Measurements from ENCODE around the gene HSDL1. TPM values are rescaled to one million over a fixed set of nuclear protein-coding genes. Genes with fewer than 3 reads are reported as not detected.

HSDL1 gene
- total RNA-seq, 4 donors from 2014 or later, result 20.2 to 26.8 (median 22.6) TPM

DNA sequence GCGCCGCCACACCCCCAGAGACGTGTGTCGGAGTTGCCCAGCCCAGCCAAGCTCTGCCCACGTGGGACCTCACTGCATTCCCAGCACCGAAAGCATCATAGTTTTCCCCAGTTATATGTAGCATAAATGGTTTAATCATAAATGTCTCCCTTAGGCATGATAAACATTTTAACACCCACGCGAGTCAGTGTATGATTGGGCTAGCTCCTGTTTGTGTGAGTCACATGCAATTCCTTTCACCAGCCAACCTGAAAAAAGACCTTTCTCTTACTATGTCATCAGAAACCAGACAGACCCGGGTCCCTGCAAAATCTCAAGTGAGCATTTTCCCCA, 32.7 kb upstream of the HSDL1 start:
- H3K4me1 ChIP-seq, result peaks cover 0 to 5% of the 10 kb centered on the region in 2 donors
- DNase-seq, result no peak
- ATAC-seq, result no peak
- TF ChIP-seq, protein P1, sequence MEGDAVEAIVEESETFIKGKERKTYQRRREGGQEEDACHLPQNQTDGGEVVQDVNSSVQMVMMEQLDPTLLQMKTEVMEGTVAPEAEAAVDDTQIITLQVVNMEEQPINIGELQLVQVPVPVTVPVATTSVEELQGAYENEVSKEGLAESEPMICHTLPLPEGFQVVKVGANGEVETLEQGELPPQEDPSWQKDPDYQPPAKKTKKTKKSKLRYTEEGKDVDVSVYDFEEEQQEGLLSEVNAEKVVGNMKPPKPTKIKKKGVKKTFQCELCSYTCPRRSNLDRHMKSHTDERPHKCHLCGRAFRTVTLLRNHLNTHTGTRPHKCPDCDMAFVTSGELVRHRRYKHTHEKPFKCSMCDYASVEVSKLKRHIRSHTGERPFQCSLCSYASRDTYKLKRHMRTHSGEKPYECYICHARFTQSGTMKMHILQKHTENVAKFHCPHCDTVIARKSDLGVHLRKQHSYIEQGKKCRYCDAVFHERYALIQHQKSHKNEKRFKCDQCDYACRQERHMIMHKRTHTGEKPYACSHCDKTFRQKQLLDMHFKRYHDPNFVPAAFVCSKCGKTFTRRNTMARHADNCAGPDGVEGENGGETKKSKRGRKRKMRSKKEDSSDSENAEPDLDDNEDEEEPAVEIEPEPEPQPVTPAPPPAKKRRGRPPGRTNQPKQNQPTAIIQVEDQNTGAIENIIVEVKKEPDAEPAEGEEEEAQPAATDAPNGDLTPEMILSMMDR (IDR thresholded peaks at IDR 0.05 in 4 of 5, conservative IDR thresholded peaks at IDR 0.05 in 1 of 5), result no peak
- TF ChIP-seq POLR2A (IDR thresholded peaks at IDR 0.05), result no peak
- H3K9me3 ChIP-seq, result no peaks in the 10 kb centered on the region
- intact Hi-C loops (cut with DNase I; ENCODE audit: low total_unique reads), result no loop called here
- in situ Hi-C loops (cut with MboI; ENCODE audit: low sequenced_read_pairs in 4 of 4), result loop anchor here in 3 of 4 donors (10.0 to 25.0 kb wide), 4 partner anchors 90 to 365 kb away; partner anchors contain the start of genes HSBP1 (in 1 of the 3), NECAB2 (in 1 of the 3) and OSGIN1 (in 1 of the 3)
- peaks cover 0 to 41% of the 10 kb centered on the region in 2 donors for H3K36me3 ChIP-seq
- peak overlapping the region; percentile 61 to 81 (median 70) for H3K27ac ChIP-seq
- H3K27me3 ChIP-seq, result no peaks in the 10 kb centered on the region
- H3K4me3 ChIP-seq, result no peak overlapping the region

DNA sequence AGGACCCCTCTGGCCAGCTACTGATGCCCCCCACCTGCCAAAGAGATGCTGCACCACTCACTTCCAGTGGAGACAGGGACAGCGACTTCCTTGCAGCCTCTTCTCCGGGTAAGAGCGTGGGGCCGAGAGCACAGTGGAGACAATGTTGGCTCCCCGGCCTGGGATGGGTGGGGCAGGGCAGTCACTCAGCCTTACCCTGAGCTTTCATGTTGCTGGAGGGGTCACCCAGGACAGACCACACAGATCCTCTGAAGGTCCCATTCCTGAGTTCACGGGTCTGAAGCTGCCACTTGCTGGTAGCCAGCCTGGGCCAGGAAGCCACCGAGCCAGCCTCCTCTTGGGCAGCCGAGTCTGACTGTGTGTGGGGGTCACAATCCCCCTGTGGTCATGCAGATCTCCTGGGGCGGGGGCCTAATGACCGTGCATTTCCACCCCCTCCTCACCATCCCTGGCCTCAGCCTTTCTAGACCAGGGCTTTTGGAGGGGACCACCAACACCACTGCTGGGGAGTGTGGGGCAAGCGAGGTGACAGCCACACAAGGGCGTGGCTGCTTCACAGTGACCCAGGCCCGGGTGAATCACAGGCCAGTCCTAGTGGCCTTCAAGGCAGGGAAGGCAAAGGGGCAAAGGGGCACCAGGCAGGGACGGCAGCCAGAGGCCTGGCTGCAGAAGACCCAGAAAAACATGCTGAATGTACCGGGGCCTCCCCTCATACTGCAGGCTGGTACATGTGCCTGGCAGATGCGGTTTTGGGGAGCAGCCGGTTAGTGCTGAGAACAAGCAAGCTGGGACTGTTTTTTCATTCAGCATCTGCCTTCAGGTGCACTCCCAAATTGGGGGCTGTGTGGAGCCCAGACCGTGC, 31.4 kb upstream of the HSDL1 start:
- H3K9me3 ChIP-seq, result no peaks in the 10 kb centered on the region
- no peak for ATAC-seq
- no peaks in the 10 kb centered on the region for H3K27me3 ChIP-seq
- peaks cover 0 to 29% of the 10 kb centered on the region in 2 donors for H3K36me3 ChIP-seq
- in situ Hi-C loops (cut with MboI; ENCODE audit: low sequenced_read_pairs in 4 of 4) (loop anchor here in 3 of 4 donors (10.0 to 25.0 kb wide), 4 partner anchors 89 to 364 kb away; partner anchors contain the start of genes HSBP1 (in 1 of the 3), NECAB2 (in 1 of the 3) and OSGIN1 (in 1 of the 3)), intact Hi-C loops (cut with DNase I; ENCODE audit: low total_unique reads) (no loop called here)
- H3K27ac ChIP-seq, result peak overlapping the region; percentile 15 to 81 (median 70)
- H3K4me1 ChIP-seq, result peaks cover 0 to 5% of the 10 kb centered on the region in 2 donors
- no peak for TF ChIP-seq POLR2A (IDR thresholded peaks at IDR 0.05)
- TF ChIP-seq, protein P1 (IDR thresholded peaks at IDR 0.05 in 4 of 5, conservative IDR thresholded peaks at IDR 0.05 in 1 of 5), result no peak
- no peak for DNase-seq
- no peak overlapping the region for H3K4me3 ChIP-seq

DNA sequence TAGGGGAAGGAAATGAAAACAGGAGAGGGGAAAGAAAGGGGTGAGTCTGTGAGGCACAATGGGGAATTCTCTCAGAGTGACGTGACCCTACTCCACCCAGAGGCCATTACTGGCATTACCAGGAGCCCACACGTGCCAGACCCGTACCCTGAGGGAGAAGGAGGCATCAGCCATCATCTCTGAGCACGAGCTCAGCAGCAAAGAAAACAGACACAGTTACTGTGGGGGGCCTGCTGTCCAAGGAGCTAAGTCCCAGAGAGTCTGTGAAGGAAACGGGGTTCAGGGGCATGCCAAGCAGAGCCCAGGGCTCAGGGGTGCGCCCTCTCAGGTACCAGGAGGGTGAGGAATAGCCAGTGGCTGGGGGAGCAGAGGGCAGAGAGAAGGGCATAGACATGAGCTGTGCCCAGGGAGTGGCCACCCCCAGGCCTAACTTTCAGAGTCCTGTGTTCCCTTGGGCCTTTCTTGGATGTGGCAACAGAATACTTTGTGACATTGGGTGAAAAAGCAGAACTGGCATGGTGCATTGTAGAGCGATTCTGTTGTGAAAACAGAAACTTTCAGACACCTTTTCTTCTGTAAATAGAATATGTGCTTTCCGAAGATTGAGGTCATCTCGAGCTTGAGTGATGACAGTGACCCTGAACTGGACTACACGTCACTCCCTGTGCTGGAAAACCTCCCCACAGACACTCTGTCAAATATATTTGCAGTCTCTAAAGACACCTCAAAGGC, 30.5 kb upstream of the HSDL1 start:
- Histone ChIP-seq H3K27ac (peak overlapping the region in 3 of 4 donors; percentile 63 to 81 (median 78)), H3K4me1 (peaks cover 0 to 5% of the 10 kb centered on the region in 2 donors), H3K4me3 (no peak overlapping the region), H3K27me3 (no peaks in the 10 kb centered on the region), H3K9me3 (no peaks in the 10 kb centered on the region), H3K36me3 (peaks cover 0 to 20% of the 10 kb centered on the region in 2 donors)
- intact Hi-C loops (cut with DNase I; ENCODE audit: low total_unique reads) (no loop called here), in situ Hi-C loops (cut with MboI; ENCODE audit: low sequenced_read_pairs in 4 of 4) (loop anchor here in 3 of 4 donors (10.0 to 25.0 kb wide), 4 partner anchors 88 to 363 kb away; partner anchors contain the start of genes HSBP1 (in 1 of the 3), NECAB2 (in 1 of the 3) and OSGIN1 (in 1 of the 3))
- ATAC-seq (peak; percentile 77 to 80), DNase-seq (peak in 1 of 2 donors; percentile 45)
- no peak for TF ChIP-seq POLR2A (IDR thresholded peaks at IDR 0.05)
- TF ChIP-seq, protein P1 (IDR thresholded peaks at IDR 0.05 in 4 of 5, conservative IDR thresholded peaks at IDR 0.05 in 1 of 5), result peak; percentile 52 to 82 (median 75)

DNA sequence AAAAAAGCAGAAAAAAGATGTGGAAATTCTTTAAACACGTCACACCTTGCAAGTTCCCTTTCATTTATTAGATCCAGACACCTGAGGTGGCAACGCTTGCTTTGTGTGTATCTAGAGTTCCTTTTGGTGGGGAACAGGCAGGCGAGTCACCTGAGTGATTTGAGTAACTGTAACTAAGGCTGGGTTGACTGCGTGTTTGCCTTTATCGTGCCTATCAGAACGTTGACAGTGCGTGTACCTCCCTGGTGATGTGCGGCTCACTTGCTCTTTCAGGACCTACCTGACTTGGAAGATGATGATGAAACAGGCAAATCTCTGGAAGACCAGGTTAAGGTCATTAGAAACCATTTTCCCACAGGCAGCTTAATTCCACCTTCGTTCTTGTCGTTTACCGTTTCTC, 29.4 kb upstream of the HSDL1 start:
- intact Hi-C loops (cut with DNase I; ENCODE audit: low total_unique reads) (no loop called here), in situ Hi-C loops (cut with MboI; ENCODE audit: low sequenced_read_pairs in 4 of 4) (loop anchor here in 2 of 4 donors (10.0 to 25.0 kb wide), 2 partner anchors 90 to 212 kb away; partner anchors contain the start of genes NECAB2 (in 1 of the 2) and OSGIN1 (in 1 of the 2))
- peaks cover 0 to 13% of the 10 kb centered on the region in 2 donors for H3K36me3 ChIP-seq

More for the DNA sequence above, 29.4 kb upstream of the HSDL1 start:
- H3K27ac ChIP-seq, result no peak overlapping the region
- DNase-seq (no peak), ATAC-seq (no peak)
- H3K4me1 ChIP-seq, result peaks cover 0 to 5% of the 10 kb centered on the region in 2 donors
- H3K9me3 ChIP-seq, result no peaks in the 10 kb centered on the region
- H3K4me3 ChIP-seq, result no peak overlapping the region
- TF ChIP-seq POLR2A (IDR thresholded peaks at IDR 0.05), result no peak
- TF ChIP-seq, protein P1 (IDR thresholded peaks at IDR 0.05 in 4 of 5, conservative IDR thresholded peaks at IDR 0.05 in 1 of 5), result no peak
- H3K27me3 ChIP-seq, result no peaks in the 10 kb centered on the region
